Gastrocnemius medialis (tissue), 4 donors: ENCODE data around the gene CLEC18A. TPM values are rescaled to one million over a fixed set of nuclear protein-coding genes. Genes with fewer than 3 reads are reported as not detected.

Experiments used
- ATAC-seq, 2 donors: fragments of 150-250 bp; one replicate each; pipeline ENCODE4 v1.9.1; 2016
- DNase-seq, 2 donors: peaks; one replicate each; pipeline ENCODE4 v3.0.0-alpha.2; 2019
- H3K27ac ChIP-seq, 4 donors: fragments of 200-600 bp; sonication (generic); 1 replicate in 1 of 4; 2 replicates in 3 of 4; pipeline ENCODE4 v1.5.1; 2016 to 2018; ENCODE audit warnings: mild to moderate bottlenecking in 2 of 4, moderate library complexity in 1 of 4
- H3K27me3 ChIP-seq, 3 donors: fragments of 200-600 bp; sonication (generic) in 2 of 3; 1 replicate in 1 of 3; 2 replicates in 2 of 3; pipeline versions ENCODE4 v1.5.1 to v1.6.0; 2016 to 2019; ENCODE audit warnings: mild to moderate bottlenecking in 1 of 3, moderate library complexity in 1 of 3
- H3K36me3 ChIP-seq, 2 donors: fragments of 200-600 bp; sonication (generic) in 1 of 2; one replicate each; pipeline ENCODE4 v1.5.1; 2017 to 2018
- H3K4me1 ChIP-seq, 2 donors: fragments of 200-600 bp; sonication (generic) in 1 of 2; one replicate each; pipeline ENCODE4 v1.5.1; 2016 to 2017; ENCODE audit warnings: mild to moderate bottlenecking in 2 of 2
- H3K4me3 ChIP-seq, 4 donors: fragments of 200-600 bp; sonication (generic) in 3 of 4; 1 replicate in 1 of 4; 2 replicates in 3 of 4; pipeline ENCODE4 v1.5.1; 2016 to 2019; ENCODE audit warnings: mild to moderate bottlenecking in 2 of 4
- H3K9me3 ChIP-seq, 3 donors: fragments of 200-600 bp; sonication (generic) in 2 of 3; 1 replicate in 1 of 3; 2 replicates in 2 of 3; pipeline ENCODE4 v1.5.1; 2016 to 2019
- CTCF ChIP-seq, 5 experiments: fragments of 450-650 bp in 3 of 5; fragments of 200-600 bp in 2 of 5; sonication (generic) in 2 of 5; IDR thresholded peaks in 4 of 5; conservative IDR thresholded peaks in 1 of 5; 1 replicate in 4 of 5; 2 replicates in 1 of 5; pipeline ENCODE4 v1.5.1; 2016 to 2019; ENCODE audit warnings: antibody characterized with exemption in 5 of 5, mild to moderate bottlenecking in 3 of 5, moderate library complexity in 3 of 5
- POLR2A ChIP-seq, 2 donors: fragments of 450-650 bp; IDR thresholded peaks; one replicate each; pipeline ENCODE4 v1.6.1; 2017; ENCODE audit warnings: antibody characterized with exemption in 2 of 2, mild to moderate bottlenecking in 2 of 2, moderate library complexity in 2 of 2
- in situ Hi-C, 4 donors: fragments of 200-750 bp; cut with MboI; loops; one replicate each; pipeline versions ENCODE4 v1.15.0 to v1.8.0; 2017; ENCODE audit warnings: low sequenced_read_pairs in 4 of 4
- intact Hi-C: fragments of 100-400 bp; cut with DNase I; formaldehyde crosslinking; loops from one replicate; pipeline ENCODE4 v1.15.1; 2023; ENCODE audit warnings: low total_unique reads
- total RNA-seq, 4 donors: library from RNA; depleted of rRNA; stranded (reverse); fragments of >200 nt; gene quantifications; one replicate each; pipeline versions ENCODE4 v1.1.0 to v1.2.3, GENCODE V29; 2016

Gene CLEC18A
- total RNA-seq, 4 donors from 2014 or later, result 0.71 TPM; not detected in 3

- Histone ChIP-seq H3K27me3 (no peaks in the 10 kb centered on the region), H3K27ac (no peak overlapping the region), H3K4me3 (no peak overlapping the region), H3K9me3 (no peaks in the 10 kb centered on the region), H3K36me3 (peaks cover 0 to 55% of the 10 kb centered on the region in 2 donors), H3K4me1 (peaks cover 4 to 16% of the 10 kb centered on the region in 2 donors)
- DNase-seq (no peak), ATAC-seq (no peak)
- TF ChIP-seq CTCF (IDR thresholded peaks at IDR 0.05 in 4 of 5, conservative IDR thresholded peaks at IDR 0.05 in 1 of 5), result no peak
- in situ Hi-C loops, result loop anchor here in 3 of 4 donors (5.0 to 10.0 kb wide), 3 partner anchors 129 to 139 kb away; no protein-coding TSS in a partner anchor
- intact Hi-C loops, result no loop called here
Measured at GRCh38 chr16:69931631-69932030, 19.5 kb upstream of the CLEC18A start.

- peaks cover 3 to 10% of the 10 kb centered on the region in 2 donors for H3K4me1 ChIP-seq
- no peak for TF ChIP-seq POLR2A (IDR thresholded peaks at IDR 0.05)
- DNase-seq, result no peak
- no peaks in the 10 kb centered on the region for H3K27me3 ChIP-seq
- peaks cover 0 to 61% of the 10 kb centered on the region in 2 donors for H3K36me3 ChIP-seq
- no peaks in the 10 kb centered on the region for H3K9me3 ChIP-seq
- no peak overlapping the region for H3K27ac ChIP-seq
- no peak for ATAC-seq
- no peak overlapping the region for H3K4me3 ChIP-seq
- intact Hi-C loops (no loop called here), in situ Hi-C loops (loop anchor here in 3 of 4 donors (5.0 to 10.0 kb wide), 3 partner anchors 130 to 140 kb away; no protein-coding TSS in a partner anchor)
Measured at GRCh38 chr16:69932228-69932627, 18.9 kb upstream of the CLEC18A start.

- Histone ChIP-seq H3K27me3 (no peaks in the 10 kb centered on the region), H3K27ac (no peak overlapping the region), H3K4me1 (peaks cover 0 to 3% of the 10 kb centered on the region in 2 donors), H3K9me3 (no peaks in the 10 kb centered on the region), H3K4me3 (no peak overlapping the region), H3K36me3 (peaks cover 0 to 67% of the 10 kb centered on the region in 2 donors)
- intact Hi-C loops, result no loop called here
- no peak for TF ChIP-seq CTCF (IDR thresholded peaks at IDR 0.05 in 4 of 5, conservative IDR thresholded peaks at IDR 0.05 in 1 of 5)
- TF ChIP-seq POLR2A (IDR thresholded peaks at IDR 0.05), result no peak
- ATAC-seq (no peak), DNase-seq (no peak)
- in situ Hi-C loops, result loop anchor here in 3 of 4 donors (5.0 to 10.0 kb wide), 3 partner anchors 131 to 141 kb away; no protein-coding TSS in a partner anchor
Measured at GRCh38 chr16:69932691-69933392, 18.3 kb upstream of the CLEC18A start.

GRCh38 chr16:69934044-69934443 lies 17.1 kb upstream of the CLEC18A start:
- peaks cover 0 to 77% of the 10 kb centered on the region in 2 donors for H3K36me3 ChIP-seq
- in situ Hi-C loops, result loop anchor here in 3 of 4 donors (5.0 to 10.0 kb wide), 3 partner anchors 132 to 142 kb away; no protein-coding TSS in a partner anchor
- no peak overlapping the region for H3K4me3 ChIP-seq
- no peaks in the 10 kb centered on the region for H3K4me1 ChIP-seq
- DNase-seq (no peak), ATAC-seq (no peak)
- TF ChIP-seq CTCF (IDR thresholded peaks at IDR 0.05 in 4 of 5, conservative IDR thresholded peaks at IDR 0.05 in 1 of 5) (no peak), POLR2A (IDR thresholded peaks at IDR 0.05) (no peak)
- no peaks in the 10 kb centered on the region for H3K27me3 ChIP-seq
- no peaks in the 10 kb centered on the region for H3K9me3 ChIP-seq
- H3K27ac ChIP-seq, result no peak overlapping the region
- intact Hi-C loops, result no loop called here

GRCh38 chr16:69934751-69935150 lies 16.4 kb upstream of the CLEC18A start:
- Histone ChIP-seq H3K9me3 (no peaks in the 10 kb centered on the region), H3K27me3 (no peaks in the 10 kb centered on the region), H3K4me3 (no peak overlapping the region), H3K27ac (no peak overlapping the region), H3K4me1 (no peaks in the 10 kb centered on the region), H3K36me3 (peaks cover 0 to 84% of the 10 kb centered on the region in 2 donors)
- no peak for TF ChIP-seq CTCF (IDR thresholded peaks at IDR 0.05 in 4 of 5, conservative IDR thresholded peaks at IDR 0.05 in 1 of 5)
- TF ChIP-seq POLR2A (IDR thresholded peaks at IDR 0.05), result no peak
- intact Hi-C loops (no loop called here), in situ Hi-C loops (loop anchor here in 3 of 4 donors (5.0 to 10.0 kb wide), 3 partner anchors 132 to 142 kb away; no protein-coding TSS in a partner anchor)
- DNase-seq, result no peak
- ATAC-seq, result no peak
